Adrenal gland (tissue), 5 donors: ENCODE results near the gene COPS6.

ENCODE experiments used
- CTCF ChIP-seq, 6 experiments: fragments of 450-650 bp in 4 of 6; fragments of 200-600 bp in 2 of 6; sonication (generic) in 1 of 6; IDR thresholded peaks; 1 replicate in 5 of 6; 2 replicates in 1 of 6; pipeline versions ENCODE4 v1.5.1 to v1.8.0; 2016 to 2021; ENCODE audit warnings: antibody characterized with exemption in 6 of 6, mild to moderate bottlenecking in 2 of 6, moderate library complexity in 1 of 6
- POLR2A ChIP-seq, 2 donors: fragments of 450-650 bp; IDR thresholded peaks; one replicate each; pipeline ENCODE4 v1.6.1; 2017; ENCODE audit warnings: antibody characterized with exemption in 2 of 2, mild to moderate bottlenecking in 2 of 2, moderate library complexity in 1 of 2
- donor health status: DM: no; HTN: no; CAD: no.

GRCh38 chr7:100132126-100132525, 43.4 kb downstream of the COPS6 start:
- no peak for TF ChIP-seq CTCF (IDR thresholded peaks at IDR 0.05)
- no peak for TF ChIP-seq POLR2A (IDR thresholded peaks at IDR 0.05)
